Measurements from ENCODE around the gene PHKA2.

PHKA2 gene

DNA sequence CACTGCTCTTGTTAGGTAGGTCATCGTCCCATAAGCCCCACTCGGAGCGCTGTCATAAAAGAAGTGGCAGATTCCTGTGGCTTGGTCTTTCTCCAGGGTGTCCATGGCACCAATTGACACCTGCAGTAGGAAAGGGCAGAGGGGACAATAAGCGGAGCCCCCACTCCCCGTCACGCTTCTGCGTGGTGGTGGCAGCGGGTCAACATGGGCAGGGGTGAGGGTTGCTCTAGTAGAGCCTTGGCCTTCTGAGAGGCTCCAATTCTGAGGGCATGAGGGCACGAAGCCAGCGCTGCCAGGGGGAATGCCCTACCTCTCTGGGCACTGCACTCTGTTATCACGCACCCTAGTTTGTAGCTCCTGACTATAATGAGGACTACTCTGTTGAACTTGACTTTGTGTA is 90.4 kb downstream of the PHKA2 start:
- TF ChIP-seq POLR2A (IDR thresholded peaks at IDR 0.05; ENCODE audit: extremely low read depth, insufficient read length), result no peak
- no peak for TF ChIP-seq MYC (IDR thresholded peaks at IDR 0.05; ENCODE audit: low read depth, low read length)
- TF ChIP-seq, protein P1, sequence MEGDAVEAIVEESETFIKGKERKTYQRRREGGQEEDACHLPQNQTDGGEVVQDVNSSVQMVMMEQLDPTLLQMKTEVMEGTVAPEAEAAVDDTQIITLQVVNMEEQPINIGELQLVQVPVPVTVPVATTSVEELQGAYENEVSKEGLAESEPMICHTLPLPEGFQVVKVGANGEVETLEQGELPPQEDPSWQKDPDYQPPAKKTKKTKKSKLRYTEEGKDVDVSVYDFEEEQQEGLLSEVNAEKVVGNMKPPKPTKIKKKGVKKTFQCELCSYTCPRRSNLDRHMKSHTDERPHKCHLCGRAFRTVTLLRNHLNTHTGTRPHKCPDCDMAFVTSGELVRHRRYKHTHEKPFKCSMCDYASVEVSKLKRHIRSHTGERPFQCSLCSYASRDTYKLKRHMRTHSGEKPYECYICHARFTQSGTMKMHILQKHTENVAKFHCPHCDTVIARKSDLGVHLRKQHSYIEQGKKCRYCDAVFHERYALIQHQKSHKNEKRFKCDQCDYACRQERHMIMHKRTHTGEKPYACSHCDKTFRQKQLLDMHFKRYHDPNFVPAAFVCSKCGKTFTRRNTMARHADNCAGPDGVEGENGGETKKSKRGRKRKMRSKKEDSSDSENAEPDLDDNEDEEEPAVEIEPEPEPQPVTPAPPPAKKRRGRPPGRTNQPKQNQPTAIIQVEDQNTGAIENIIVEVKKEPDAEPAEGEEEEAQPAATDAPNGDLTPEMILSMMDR (IDR thresholded peaks at IDR 0.05; ENCODE audit: low read depth, low read length), result no peak
- TF ChIP-seq, protein P2, sequence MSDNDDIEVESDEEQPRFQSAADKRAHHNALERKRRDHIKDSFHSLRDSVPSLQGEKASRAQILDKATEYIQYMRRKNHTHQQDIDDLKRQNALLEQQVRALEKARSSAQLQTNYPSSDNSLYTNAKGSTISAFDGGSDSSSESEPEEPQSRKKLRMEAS (IDR thresholded peaks at IDR 0.05; ENCODE audit: low read depth, low read length), result no peak
- H3K4me3 ChIP-seq (ENCODE audit: low read depth, low read length), result no peak overlapping the region
- no peak for DNase-seq (ENCODE audit: low read depth)

DNA sequence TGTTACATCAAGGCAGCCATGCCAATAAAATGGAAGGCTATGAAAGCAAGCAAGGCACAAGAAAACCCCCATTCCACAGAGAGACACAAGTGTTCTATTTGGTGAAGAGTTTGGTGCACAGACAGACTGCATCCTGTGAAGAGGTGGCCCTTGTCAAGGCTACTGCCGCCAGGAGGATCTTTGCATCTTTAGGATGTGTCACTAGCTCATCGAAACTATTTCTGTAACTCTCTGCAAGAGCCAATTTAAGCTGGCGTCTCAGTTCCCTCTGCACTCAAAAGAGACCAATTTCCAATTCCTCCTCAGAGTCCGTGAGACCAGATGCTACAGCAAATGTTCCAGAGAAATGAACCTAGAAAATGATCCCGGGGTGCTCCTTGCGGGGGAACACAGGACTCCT is 91.0 kb downstream of the PHKA2 start:
- TF ChIP-seq MYC (IDR thresholded peaks at IDR 0.05; ENCODE audit: low read depth, low read length) (no peak), POLR2A (IDR thresholded peaks at IDR 0.05; ENCODE audit: extremely low read depth, insufficient read length) (no peak)
- TF ChIP-seq, protein P1 (IDR thresholded peaks at IDR 0.05; ENCODE audit: low read depth, low read length), result no peak
- TF ChIP-seq, protein P2 (IDR thresholded peaks at IDR 0.05; ENCODE audit: low read depth, low read length), result no peak
- H3K4me3 ChIP-seq (ENCODE audit: low read depth, low read length), result no peak overlapping the region

DNA sequence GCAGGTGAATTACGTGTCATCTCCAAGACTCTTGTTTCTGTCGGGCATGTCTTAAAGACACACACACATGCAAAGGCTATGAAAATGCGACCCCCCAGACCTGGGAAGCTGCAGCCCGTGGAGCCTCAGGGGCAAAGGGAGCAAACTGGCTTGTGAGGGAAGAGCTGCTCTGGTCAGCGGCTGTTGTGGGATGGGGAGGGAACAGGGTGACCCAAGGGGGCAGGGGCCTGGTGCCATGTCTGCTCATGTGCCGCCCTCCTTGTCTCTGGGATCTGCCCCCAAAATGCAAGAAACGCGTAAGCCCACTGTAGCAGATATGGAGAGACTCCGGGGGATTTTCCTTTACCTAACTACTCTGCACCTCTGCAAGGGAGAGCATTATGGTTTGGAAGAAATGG is 92.4 kb downstream of the PHKA2 start:
- no peak for DNase-seq (ENCODE audit: low read depth)
- TF ChIP-seq, protein P1 (IDR thresholded peaks at IDR 0.05; ENCODE audit: low read depth, low read length), result no peak
- TF ChIP-seq MYC (IDR thresholded peaks at IDR 0.05; ENCODE audit: low read depth, low read length) (no peak), POLR2A (IDR thresholded peaks at IDR 0.05; ENCODE audit: extremely low read depth, insufficient read length) (no peak)
- TF ChIP-seq, protein P2 (IDR thresholded peaks at IDR 0.05; ENCODE audit: low read depth, low read length), result no peak
- no peak overlapping the region for H3K4me3 ChIP-seq (ENCODE audit: low read depth, low read length)

More for the DNA sequence above, 91.0 kb downstream of the PHKA2 start:
- no peak for DNase-seq (ENCODE audit: low read depth)

DNA sequence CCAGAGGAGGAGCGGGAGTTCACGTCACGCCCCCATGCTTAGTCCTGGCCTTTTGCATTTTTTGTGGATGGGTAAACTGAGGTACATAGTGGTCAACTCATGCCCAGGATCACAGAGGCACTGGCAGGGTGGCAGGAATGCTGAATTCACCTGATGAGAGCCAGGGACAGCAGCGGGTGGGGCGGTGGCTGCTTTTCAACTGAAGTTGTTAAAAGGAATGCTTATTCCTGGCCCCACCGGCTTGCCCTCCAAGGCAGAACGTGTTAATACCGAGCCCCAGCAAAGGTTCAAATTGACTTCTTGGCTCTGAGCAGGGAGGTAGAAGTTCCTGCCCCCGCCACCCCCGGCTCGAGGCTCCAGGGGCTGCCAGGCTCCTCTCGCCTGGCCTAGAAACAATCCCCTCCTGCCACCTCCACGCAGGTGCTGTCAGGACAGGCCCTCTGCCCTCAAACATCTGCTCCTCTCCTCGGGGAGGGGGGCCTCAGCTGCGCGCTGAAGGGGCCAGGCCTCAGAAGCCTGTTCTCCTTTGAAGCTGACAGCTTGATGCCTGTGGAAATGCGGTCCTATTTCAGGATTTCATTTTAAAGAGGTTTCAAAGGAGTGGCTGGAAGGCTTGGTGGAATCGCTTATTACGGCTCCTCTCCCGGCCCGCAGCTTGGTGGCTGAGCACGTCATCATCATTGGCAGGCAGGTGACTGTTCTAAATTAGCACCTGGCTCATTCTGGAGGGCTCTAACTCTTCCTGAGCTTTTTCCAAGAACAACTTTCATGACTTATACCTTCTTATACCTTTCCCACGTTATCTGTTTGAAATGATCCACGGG is 93.0 kb downstream of the PHKA2 start:
- no peak overlapping the region for H3K4me3 ChIP-seq (ENCODE audit: low read depth, low read length)
- DNase-seq (ENCODE audit: low read depth), result no peak
- TF ChIP-seq MYC (IDR thresholded peaks at IDR 0.05; ENCODE audit: low read depth, low read length), result no peak

DNA sequence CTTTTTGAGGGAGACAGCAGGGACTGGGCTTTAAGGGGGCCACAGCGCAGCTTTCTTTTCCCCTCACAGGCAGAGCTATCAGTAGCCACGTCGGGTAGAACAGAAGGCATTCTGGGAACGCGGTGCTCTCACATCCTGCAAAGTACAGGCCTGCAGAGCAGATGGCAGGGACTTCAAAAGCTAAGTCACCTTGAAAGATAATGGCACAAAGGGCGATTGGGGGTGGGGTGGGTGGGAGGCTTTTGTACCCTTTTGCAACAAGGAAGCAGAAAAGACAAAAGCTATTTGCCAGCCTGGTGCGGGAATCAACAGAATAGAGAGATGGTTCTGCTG is 93.9 kb downstream of the PHKA2 start:
- DNase-seq (ENCODE audit: low read depth), result no peak
- TF ChIP-seq, protein P2 (IDR thresholded peaks at IDR 0.05; ENCODE audit: low read depth, low read length), result no peak
- TF ChIP-seq MYC (IDR thresholded peaks at IDR 0.05; ENCODE audit: low read depth, low read length), result no peak
- no peak for TF ChIP-seq POLR2A (IDR thresholded peaks at IDR 0.05; ENCODE audit: extremely low read depth, insufficient read length)
- TF ChIP-seq, protein P1 (IDR thresholded peaks at IDR 0.05; ENCODE audit: low read depth, low read length), result no peak
- no peak overlapping the region for H3K4me3 ChIP-seq (ENCODE audit: low read depth, low read length)

DNA sequence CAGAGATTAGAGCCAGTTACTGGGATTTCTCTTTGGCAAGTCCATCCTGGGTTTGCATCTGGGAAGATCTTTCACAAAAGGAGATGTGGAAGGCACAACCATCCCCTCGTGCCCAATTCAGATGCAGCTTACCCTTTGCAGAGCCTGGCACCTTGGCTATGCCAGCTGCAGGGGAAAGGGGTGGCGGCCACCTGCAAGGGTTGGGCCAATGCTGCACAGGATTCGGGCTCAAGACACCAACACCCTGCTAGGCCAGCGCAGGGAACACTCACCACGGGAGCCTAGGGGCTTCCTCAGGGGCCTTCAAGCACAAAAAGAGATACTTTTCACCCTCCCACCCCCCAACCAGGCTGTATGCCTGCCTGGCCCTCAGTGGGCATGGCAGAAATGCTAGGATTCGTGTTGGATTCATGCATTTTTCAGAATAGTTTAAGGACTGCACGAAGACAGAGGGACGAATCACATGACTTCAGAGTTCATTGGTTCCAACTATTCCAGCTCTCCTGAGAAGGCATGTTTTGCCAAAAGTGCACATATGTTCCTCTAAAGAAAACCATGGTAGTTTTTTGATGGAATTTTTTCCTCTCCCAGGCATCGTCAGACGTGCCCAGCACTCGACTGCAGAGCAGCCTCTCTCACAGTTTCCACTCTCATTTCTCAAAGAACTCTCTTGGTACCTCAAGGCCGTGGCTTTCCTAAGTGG is 94.4 kb downstream of the PHKA2 start:
- no peak overlapping the region for H3K4me3 ChIP-seq (ENCODE audit: low read depth, low read length)
- TF ChIP-seq MYC (IDR thresholded peaks at IDR 0.05; ENCODE audit: low read depth, low read length) (no peak), POLR2A (IDR thresholded peaks at IDR 0.05; ENCODE audit: extremely low read depth, insufficient read length) (no peak)
- TF ChIP-seq, protein P1 (IDR thresholded peaks at IDR 0.05; ENCODE audit: low read depth, low read length), result no peak
- TF ChIP-seq, protein P2 (IDR thresholded peaks at IDR 0.05; ENCODE audit: low read depth, low read length), result no peak
- no peak for DNase-seq (ENCODE audit: low read depth)

All from NB4 (cell line).